Ammon's horn (tissue), 1 donor: ENCODE data around the gene USP2.
A peak's percentile ranks its signal among the peaks of the same experiment; 100 is the strongest.

Source experiments
- DNase-seq: peaks from one replicate; pipeline ENCODE4 v3.0.0-alpha.2; 2016; ENCODE audit warnings: low spot score

USP2 gene

GRCh38 chr11:119381181-119381988 lies at the start of gene USP2:
Gene USP2 (minus strand): TSS chr11:119381690. CDS start chr11:119373480, 8,210 bp downstream.
- peak; percentile 99 for DNase-seq

- no peak for DNase-seq
Measured at GRCh38 chr11:119427279-119427678, 45.8 kb upstream of the USP2 start.

GRCh38 chr11:119426142-119426541 lies 44.7 kb upstream of the USP2 start:
- DNase-seq, result no peak

- DNase-seq, result no peak
Measured at GRCh38 chr11:119424775-119425174, 43.3 kb upstream of the USP2 start.

- DNase-seq, result peak; percentile 58
Measured at GRCh38 chr11:119424276-119424675, 42.8 kb upstream of the USP2 start.

- DNase-seq, result no peak
Measured at GRCh38 chr11:119423509-119424254, 42.2 kb upstream of the USP2 start.

GRCh38 chr11:119422809-119423508 lies 41.5 kb upstream of the USP2 start, which contains the start of gene THY1:
Gene THY1 (minus strand): TSS chr11:119423172. CDS start chr11:119420905, 2,267 bp downstream.
- DNase-seq, result peak; percentile 70

GRCh38 chr11:119421941-119422808 lies 40.7 kb upstream of the USP2 start:
- DNase-seq, result peak; percentile 56

- DNase-seq, result no peak
Measured at GRCh38 chr11:119421351-119421750, 39.9 kb upstream of the USP2 start.

GRCh38 chr11:119420631-119421030 lies 39.1 kb upstream of the USP2 start:
- no peak for DNase-seq

- DNase-seq, result no peak
Measured at GRCh38 chr11:119419834-119420492, 38.5 kb upstream of the USP2 start.

GRCh38 chr11:119419246-119419645 lies 37.8 kb upstream of the USP2 start:
- DNase-seq, result no peak

- DNase-seq, result no peak
Measured at GRCh38 chr11:119418759-119419158, 37.3 kb upstream of the USP2 start.

GRCh38 chr11:119417726-119418540 lies 36.4 kb upstream of the USP2 start:
- DNase-seq, result peak; percentile 62

- peak; percentile 43 for DNase-seq
Measured at GRCh38 chr11:119416606-119417580, 35.4 kb upstream of the USP2 start.

GRCh38 chr11:119415966-119416365 lies 34.5 kb upstream of the USP2 start:
- no peak for DNase-seq

GRCh38 chr11:119415517-119415916 lies 34.0 kb upstream of the USP2 start:
- no peak for DNase-seq

GRCh38 chr11:119414734-119415133 lies 33.2 kb upstream of the USP2 start:
- no peak for DNase-seq

- DNase-seq, result no peak
Measured at GRCh38 chr11:119414321-119414720, 32.8 kb upstream of the USP2 start.
